Ascending aorta (tissue), 2 donors: ENCODE data around the gene S100A9. TPM values are rescaled to one million over a fixed set of nuclear protein-coding genes. Genes with fewer than 3 reads are reported as not detected.

ENCODE experiments used
- DNase-seq, 2 donors: peaks; one replicate each; pipeline ENCODE4 v3.0.0-alpha.2; 2019; ENCODE audit warnings: low spot score in 2 of 2
- H3K27ac ChIP-seq, 2 donors: fragments of 200-600 bp; sonication (generic); one replicate each; pipeline ENCODE4 v1.5.1; 2016 to 2017; ENCODE audit warnings: mild to moderate bottlenecking in 1 of 2
- H3K27me3 ChIP-seq: fragments of 200-600 bp; sonication (generic); one replicate; pipeline ENCODE4 v1.5.1; 2017
- H3K36me3 ChIP-seq, 2 donors: fragments of 200-600 bp; sonication (generic); one replicate each; pipeline ENCODE4 v1.5.1; 2016
- H3K4me1 ChIP-seq, 2 donors: fragments of 200-600 bp; sonication (generic); one replicate each; pipeline ENCODE4 v1.5.1; 2016 to 2017; ENCODE audit warnings: mild to moderate bottlenecking in 1 of 2
- H3K4me3 ChIP-seq, 2 donors: fragments of 200-600 bp; sonication (generic); one replicate each; pipeline ENCODE4 v1.5.1; 2016 to 2017; ENCODE audit warnings: mild to moderate bottlenecking in 1 of 2
- H3K9me3 ChIP-seq, 2 donors: fragments of 200-600 bp; sonication (generic); one replicate each; pipeline ENCODE4 v1.5.1; 2016
- CTCF ChIP-seq, 3 experiments: fragments of 200-600 bp in 2 of 3; fragments of 450-650 bp in 1 of 3; sonication (generic) in 2 of 3; IDR thresholded peaks; one replicate each; pipeline ENCODE4 v1.5.1; 2016 to 2019; ENCODE audit warnings: antibody characterized with exemption in 3 of 3, mild to moderate bottlenecking in 1 of 3, moderate library complexity in 1 of 3
- intact Hi-C: fragments of 100-400 bp; cut with DNase I; formaldehyde crosslinking; loops from one replicate; pipeline ENCODE4 v1.15.1; 2023
- total RNA-seq: library from RNA; depleted of rRNA; stranded (reverse); fragments of >200 nt; gene quantifications from one replicate; pipeline ENCODE4 v1.1.0, GENCODE V29; 2016

Gene S100A9
- total RNA-seq, 1 donor from 2014 or later, result 764 TPM

GRCh38 chr1:153356392-153357075, 1.1 kb upstream of the S100A9 start:
- H3K27ac ChIP-seq, result no peak overlapping the region
- no peak for DNase-seq
- H3K27me3 ChIP-seq, result no peaks in the 10 kb centered on the region
- TF ChIP-seq CTCF (IDR thresholded peaks at IDR 0.05), result no peak
- H3K4me3 ChIP-seq, result no peak overlapping the region
- no peaks in the 10 kb centered on the region for H3K36me3 ChIP-seq
- no peaks in the 10 kb centered on the region for H3K4me1 ChIP-seq
- intact Hi-C loops, result loop anchor here (5.0 to 10.0 kb wide), 2 partner anchors 258 to 311 kb away; partner anchors contain the start of genes S100A14 and S100A16
- H3K9me3 ChIP-seq, result no peaks in the 10 kb centered on the region

GRCh38 chr1:153357076-153357852, 390 bp upstream of the S100A9 start:
- intact Hi-C loops, result loop anchor here (5.0 to 10.0 kb wide), 2 partner anchors 258 to 310 kb away; partner anchors contain the start of genes S100A14 and S100A16
- H3K4me1 ChIP-seq, result no peaks in the 10 kb centered on the region
- H3K27me3 ChIP-seq, result no peaks in the 10 kb centered on the region
- no peak overlapping the region for H3K4me3 ChIP-seq
- peak; percentile 18 to 76 for DNase-seq
- no peak for TF ChIP-seq CTCF (IDR thresholded peaks at IDR 0.05)
- no peaks in the 10 kb centered on the region for H3K9me3 ChIP-seq
- H3K27ac ChIP-seq, result no peak overlapping the region
- H3K36me3 ChIP-seq, result no peaks in the 10 kb centered on the region

- TF ChIP-seq CTCF (IDR thresholded peaks at IDR 0.05), result no peak
- H3K9me3 ChIP-seq, result no peaks in the 10 kb centered on the region
- DNase-seq, result no peak
- no peaks in the 10 kb centered on the region for H3K36me3 ChIP-seq
- H3K27me3 ChIP-seq, result no peaks in the 10 kb centered on the region
- H3K27ac ChIP-seq, result no peak overlapping the region
- no peak overlapping the region for H3K4me3 ChIP-seq
- intact Hi-C loops, result loop anchor here (5.0 to 10.0 kb wide), 2 partner anchors 256 to 309 kb away; partner anchors contain the start of genes S100A14 and S100A16
- no peaks in the 10 kb centered on the region for H3K4me1 ChIP-seq
Measured at GRCh38 chr1:153358691-153358975, 979 bp downstream of the S100A9 start.

GRCh38 chr1:153359241-153359640, 1.6 kb downstream of the S100A9 start:
- Histone ChIP-seq H3K4me3 (no peak overlapping the region), H3K9me3 (no peaks in the 10 kb centered on the region), H3K4me1 (no peaks in the 10 kb centered on the region), H3K27me3 (no peaks in the 10 kb centered on the region), H3K27ac (no peak overlapping the region), H3K36me3 (no peaks in the 10 kb centered on the region)
- no peak for TF ChIP-seq CTCF (IDR thresholded peaks at IDR 0.05)
- intact Hi-C loops, result loop anchor here (5.0 to 10.0 kb wide), 2 partner anchors 256 to 308 kb away; partner anchors contain the start of genes S100A14 and S100A16
- no peak for DNase-seq

GRCh38 chr1:153360190-153360589, 2.5 kb downstream of the S100A9 start:
- H3K4me1 ChIP-seq, result no peaks in the 10 kb centered on the region
- intact Hi-C loops, result no loop called here
- no peak overlapping the region for H3K27ac ChIP-seq
- no peak overlapping the region for H3K4me3 ChIP-seq
- no peak for DNase-seq
- no peaks in the 10 kb centered on the region for H3K9me3 ChIP-seq
- TF ChIP-seq CTCF (IDR thresholded peaks at IDR 0.05), result no peak
- H3K27me3 ChIP-seq, result no peaks in the 10 kb centered on the region
- no peaks in the 10 kb centered on the region for H3K36me3 ChIP-seq
